HG03159 (cell line): ENCODE data around the gene STOML2.

ENCODE experiments used
- ATAC-seq: cut with Tn5 transposase; IDR thresholded peaks from one replicate; pipeline ENCODE4 v1.9.1; 2021; ENCODE audit warnings: mild to moderate bottlenecking, moderate library complexity; ENCODE audit not compliant: unreplicated experiment

The STOML2 gene

GRCh38 chr9:35072461-35073278 lies 30.3 kb downstream of the STOML2 start, which contains the start of gene VCP:
Gene VCP (minus strand): TSS chr9:35072625. CDS start chr9:35072353, 272 bp downstream.
- ATAC-seq = peak; percentile 86

- ATAC-seq = peak; percentile 52
These were observed 31.0 kb downstream of the STOML2 start for GRCh38 chr9:35071814-35072460.

- no peak for ATAC-seq
These were observed 31.8 kb downstream of the STOML2 start for GRCh38 chr9:35070823-35071813.

- ATAC-seq = no peak
These were observed 33.9 kb downstream of the STOML2 start for GRCh38 chr9:35069020-35069419.

GRCh38 chr9:35067056-35067455 lies 35.9 kb downstream of the STOML2 start:
- no peak for ATAC-seq

GRCh38 chr9:35060548-35061207 lies 42.3 kb downstream of the STOML2 start:
- no peak for ATAC-seq

- ATAC-seq = no peak
These were observed 43.5 kb downstream of the STOML2 start for GRCh38 chr9:35059438-35059837.

- ATAC-seq = no peak
These were observed 45.7 kb downstream of the STOML2 start for GRCh38 chr9:35057271-35057620.

- no peak for ATAC-seq
These were observed 46.2 kb downstream of the STOML2 start for GRCh38 chr9:35056571-35057270.

GRCh38 chr9:35054871-35055644 lies 47.9 kb downstream of the STOML2 start:
- ATAC-seq = no peak

- ATAC-seq = no peak
These were observed 48.6 kb downstream of the STOML2 start for GRCh38 chr9:35054185-35054835.

- no peak for ATAC-seq
These were observed 51.6 kb downstream of the STOML2 start for GRCh38 chr9:35051069-35051967.
